Measurements from ENCODE around the gene PPP2R5D. TPM values are rescaled to one million over a fixed set of nuclear protein-coding genes. Genes with fewer than 3 reads are reported as not detected.

PPP2R5D gene
- total RNA-seq, 2 donors from 2014 or later = 57.5 to 59.1 TPM

GRCh38 chr6:42968126-42968701 lies 16.2 kb upstream of the PPP2R5D start:
- Histone ChIP-seq H3K9ac (ENCODE audit: extremely low read depth, low read length, poor library complexity, severe bottlenecking) (no peak overlapping the region), H3K27me3 (ENCODE audit: control insufficient read depth, insufficient read depth, low read length, poor library complexity, severe bottlenecking) (no peaks in the 10 kb centered on the region), H3K4me1 (ENCODE audit: control insufficient read depth, insufficient read depth, low read length) (no peaks in the 10 kb centered on the region), H3K4me3 (ENCODE audit: low read length) (no peak overlapping the region), H3K9me3 (ENCODE audit: control insufficient read depth, low read length) (no peaks in the 10 kb centered on the region), H3K27ac (ENCODE audit: low read depth, low read length) (no peak overlapping the region), H3K36me3 (ENCODE audit: control insufficient read depth, insufficient read depth, low read length) (no peaks in the 10 kb centered on the region)
- no peak for TF ChIP-seq CTCF (conservative IDR thresholded peaks at IDR 0.05)
- H3K4me1 Mint-ChIP-seq = peaks cover 3% of the 10 kb centered on the region
- peaks cover 22% of the 10 kb centered on the region for H3K36me3 Mint-ChIP-seq (ENCODE audit: low read depth)
- no peaks in the 10 kb centered on the region for H3K9me3 Mint-ChIP-seq
- no peaks in the 10 kb centered on the region for H3K27me3 Mint-ChIP-seq (ENCODE audit: insufficient read depth)
- DNase-seq = no peak
- no peak overlapping the region for H3K27ac Mint-ChIP-seq
- WGBS, 2 experiments (ENCODE audit: insufficient coverage in 1 of 2, insufficient read length in 1 of 2) = 96 to 98% methylated on average over 7 to 12 of the region's 12 CpGs
- no peak overlapping the region for H3K4me3 Mint-ChIP-seq

GRCh38 chr6:42968783-42969182 lies 15.6 kb upstream of the PPP2R5D start:
- Histone ChIP-seq H3K27me3 (ENCODE audit: control insufficient read depth, insufficient read depth, low read length, poor library complexity, severe bottlenecking) (no peaks in the 10 kb centered on the region), H3K9me3 (ENCODE audit: control insufficient read depth, low read length) (no peaks in the 10 kb centered on the region), H3K4me1 (ENCODE audit: control insufficient read depth, insufficient read depth, low read length) (no peaks in the 10 kb centered on the region), H3K36me3 (ENCODE audit: control insufficient read depth, insufficient read depth, low read length) (no peaks in the 10 kb centered on the region), H3K4me3 (ENCODE audit: low read length) (no peak overlapping the region), H3K27ac (ENCODE audit: low read depth, low read length) (no peak overlapping the region), H3K9ac (ENCODE audit: extremely low read depth, low read length, poor library complexity, severe bottlenecking) (no peak overlapping the region)
- Mint-ChIP-seq H3K4me3 (no peak overlapping the region), H3K4me1 (peaks cover 3% of the 10 kb centered on the region), H3K27me3 (ENCODE audit: insufficient read depth) (no peaks in the 10 kb centered on the region), H3K36me3 (ENCODE audit: low read depth) (peaks cover 23% of the 10 kb centered on the region), H3K27ac (peak overlapping the region; percentile 64), H3K9me3 (no peaks in the 10 kb centered on the region)
- TF ChIP-seq CTCF (conservative IDR thresholded peaks at IDR 0.05) = no peak
- WGBS, 2 experiments (ENCODE audit: insufficient coverage in 1 of 2, insufficient read length in 1 of 2) = 91 to 97% methylated on average over 3 to 4 of the region's 4 CpGs
- no peak for DNase-seq

GRCh38 chr6:42969431-42969830 lies 14.9 kb upstream of the PPP2R5D start:
- Histone ChIP-seq H3K4me3 (ENCODE audit: low read length) (no peak overlapping the region), H3K27ac (ENCODE audit: low read depth, low read length) (no peak overlapping the region), H3K36me3 (ENCODE audit: control insufficient read depth, insufficient read depth, low read length) (no peaks in the 10 kb centered on the region), H3K9ac (ENCODE audit: extremely low read depth, low read length, poor library complexity, severe bottlenecking) (no peak overlapping the region), H3K4me1 (ENCODE audit: control insufficient read depth, insufficient read depth, low read length) (no peaks in the 10 kb centered on the region), H3K9me3 (ENCODE audit: control insufficient read depth, low read length) (no peaks in the 10 kb centered on the region), H3K27me3 (ENCODE audit: control insufficient read depth, insufficient read depth, low read length, poor library complexity, severe bottlenecking) (no peaks in the 10 kb centered on the region)
- Mint-ChIP-seq H3K4me3 (no peak overlapping the region), H3K9me3 (no peaks in the 10 kb centered on the region), H3K4me1 (peaks cover 3% of the 10 kb centered on the region), H3K27me3 (ENCODE audit: insufficient read depth) (no peaks in the 10 kb centered on the region), H3K27ac (no peak overlapping the region), H3K36me3 (ENCODE audit: low read depth) (peaks cover 26% of the 10 kb centered on the region)
- TF ChIP-seq CTCF (conservative IDR thresholded peaks at IDR 0.05) = no peak
- DNase-seq = no peak
- WGBS, 2 experiments (ENCODE audit: insufficient coverage in 1 of 2, insufficient read length in 1 of 2) = 89 to 100% methylated on average over 1 to 2 of the region's 2 CpGs

Data from endodermal cell (in vitro differentiated cells).